Liver (tissue), 9 donors: ENCODE measurements around the gene CDH4. TPM values are rescaled to one million over a fixed set of nuclear protein-coding genes. Genes with fewer than 3 reads are reported as not detected.

Source experiments
- DNase-seq: peaks from one replicate; pipeline ENCODE4 v3.0.0-alpha.2; 2017; ENCODE audit warnings: low spot score
- H3K27ac ChIP-seq, 2 donors: one replicate each; pipeline ENCODE4 v1.7.0; 2013; ENCODE audit warnings: inconsistent platforms in 2 of 2, low read length in 2 of 2, control low read depth in 1 of 2, low read depth in 1 of 2, mild to moderate bottlenecking in 1 of 2
- H3K27me3 ChIP-seq, 4 donors: one replicate each; pipeline versions ENCODE4 v1.6.1 to v1.7.0; 2013; ENCODE audit warnings: low read length in 3 of 4, inconsistent platforms in 1 of 4, mild to moderate bottlenecking in 1 of 4, moderate library complexity in 1 of 4; ENCODE audit not compliant: control insufficient read depth in 4 of 4, insufficient read depth in 4 of 4
- H3K36me3 ChIP-seq, 4 donors: one replicate each; pipeline versions ENCODE4 v1.6.1 to v1.7.0; 2013; ENCODE audit warnings: low read length in 3 of 4, mild to moderate bottlenecking in 3 of 4, low read depth in 1 of 4, moderate library complexity in 1 of 4; ENCODE audit not compliant: control insufficient read depth in 4 of 4, insufficient read depth in 3 of 4
- H3K4me1 ChIP-seq, 4 donors: one replicate each; pipeline versions ENCODE4 v1.6.1 to v1.7.0; 2013; ENCODE audit warnings: low read length in 3 of 4, mild to moderate bottlenecking in 3 of 4, moderate library complexity in 1 of 4; ENCODE audit not compliant: control insufficient read depth in 4 of 4, insufficient read depth in 4 of 4
- H3K4me3 ChIP-seq, 3 donors: one replicate each; pipeline versions ENCODE4 v1.6.1 to v1.7.0; 2013; ENCODE audit warnings: low read length in 3 of 3, control low read depth in 1 of 3, low read depth in 1 of 3, mild to moderate bottlenecking in 1 of 3
- H3K9ac ChIP-seq, 2 donors: one replicate each; pipeline ENCODE4 v1.7.0; 2013; ENCODE audit warnings: low read length in 2 of 2, mild to moderate bottlenecking in 2 of 2, moderate library complexity in 2 of 2, control low read depth in 1 of 2, low read depth in 1 of 2
- H3K9me3 ChIP-seq, 4 donors: one replicate each; pipeline versions ENCODE4 v1.6.1 to v1.7.0; 2013; ENCODE audit warnings: low read length in 3 of 4; ENCODE audit not compliant: control insufficient read depth in 4 of 4
- ATF3 ChIP-seq: IDR thresholded peaks from 2 replicates; pipeline ENCODE4 v1.6.1; 2016; ENCODE audit warnings: antibody characterized with exemption
- CTCF ChIP-seq: fragments of 150-350 bp; IDR thresholded peaks from 2 replicates; pipeline ENCODE4 v1.5.1; 2017; ENCODE audit warnings: improper control_type of control experiment, low read depth, low read length; ENCODE audit not compliant: missing input control
- EGR1 ChIP-seq, 2 donors: IDR thresholded peaks; 2 replicates each; pipeline ENCODE4 v1.6.1; 2016 to 2018; ENCODE audit warnings: antibody characterized with exemption in 2 of 2, low read depth in 2 of 2
- FOXA2 ChIP-seq: IDR thresholded peaks from 2 replicates; pipeline ENCODE4 v1.6.1; 2016; ENCODE audit warnings: antibody characterized with exemption
- GABPA ChIP-seq, 2 donors: IDR thresholded peaks in 1 of 2; conservative IDR thresholded peaks in 1 of 2; 2 replicates each; pipeline ENCODE4 v1.6.1; 2016; ENCODE audit warnings: antibody characterized with exemption in 2 of 2, mild to moderate bottlenecking in 1 of 2, moderate library complexity in 1 of 2
- HNF4A ChIP-seq, 2 donors: conservative IDR thresholded peaks; 2 replicates each; pipeline ENCODE4 v1.6.1; 2016; ENCODE audit warnings: antibody characterized with exemption in 2 of 2, mild to moderate bottlenecking in 2 of 2
- HNF4G ChIP-seq: IDR thresholded peaks from 2 replicates; pipeline ENCODE4 v1.6.1; 2016; ENCODE audit warnings: antibody characterized with exemption
- JUND ChIP-seq, 2 donors: IDR thresholded peaks; 2 replicates each; pipeline ENCODE4 v1.6.1; 2016; ENCODE audit warnings: antibody characterized with exemption in 2 of 2
- NR2F2 ChIP-seq: IDR thresholded peaks from 2 replicates; pipeline ENCODE4 v1.6.1; 2016; ENCODE audit warnings: antibody characterized with exemption
- RAD21 ChIP-seq, 2 donors: IDR thresholded peaks; 2 replicates each; pipeline ENCODE4 v1.6.1; 2016; ENCODE audit warnings: antibody characterized with exemption in 2 of 2, mild to moderate bottlenecking in 2 of 2
- REST ChIP-seq: IDR thresholded peaks from 2 replicates; pipeline ENCODE4 v1.6.1; 2016; ENCODE audit warnings: antibody characterized with exemption, mild to moderate bottlenecking
- RXRA ChIP-seq, 2 donors: IDR thresholded peaks; 2 replicates each; pipeline ENCODE4 v1.6.1; 2017 to 2018; ENCODE audit warnings: antibody characterized with exemption in 2 of 2, mild to moderate bottlenecking in 1 of 2
- SP1 ChIP-seq: IDR thresholded peaks from 2 replicates; pipeline ENCODE4 v1.6.1; 2018; ENCODE audit warnings: antibody characterized with exemption, mild to moderate bottlenecking
- TAF1 ChIP-seq: conservative IDR thresholded peaks from 2 replicates; pipeline ENCODE4 v1.6.1; 2016; ENCODE audit warnings: antibody characterized with exemption, mild to moderate bottlenecking
- YY1 ChIP-seq: IDR thresholded peaks from 2 replicates; pipeline ENCODE4 v1.6.1; 2016; ENCODE audit warnings: antibody characterized with exemption, mild to moderate bottlenecking
- whole genome bisulfite sequencing: extraction: QIAGEN DNeasy Blood & Tissue Kit; methylation state at CpG from one replicate; pipeline ENCODE4 v1.1.7; 2013; 5-methylcytosine and 5-hydroxymethylcytosine counted together
- polyA plus RNA-seq, 2 donors: library from polyadenylated mRNA; stranded (reverse) in 1 of 2; unstranded in 1 of 2; fragments of 200-250 nt in 1 of 2; fragments of >200 nt in 1 of 2; fragmentation: Nextera tagmentation in 1 of 2; extraction: Ambion mirVana in 1 of 2; gene quantifications; one replicate each; pipeline versions ENCODE4 v1.2.1 to v1.2.3, GENCODE V29; 2013 to 2015
- total RNA-seq, 2 donors: library from RNA; depleted of rRNA; stranded (reverse); fragments of >200 nt; gene quantifications; one replicate each; pipeline ENCODE4 v1.2.3, GENCODE V29; 2014
- donor health status: healthy.
- donor health status: healthy.
- donor health status: healthy.
- donor health status: healthy.
- donor health status: healthy.

CDH4 gene
- total and polyA plus RNA-seq, 4 donors = 0.03 to 0.25 (median 0.19) TPM; not detected in 1

- TF ChIP-seq CTCF (no peak), NR2F2 (no peak), FOXA2 (no peak)
Observed at GRCh38 chr20:61802721-61803311, 550.8 kb downstream of the CDH4 start (continued).

GRCh38 chr20:61803416-61803914 is 551.4 kb downstream of the CDH4 start:
- H3K4me1 ChIP-seq = no peaks in the 10 kb centered on the region
- H3K4me3 ChIP-seq = no peak overlapping the region
- H3K9ac ChIP-seq = no peak overlapping the region
- H3K27ac ChIP-seq = no peak overlapping the region
- 31% methylated on average over 19 of the region's 19 CpGs for WGBS
- no peaks in the 10 kb centered on the region for H3K9me3 ChIP-seq
- peaks cover 0 to 4% (median 3%) of the 10 kb centered on the region in 4 donors for H3K27me3 ChIP-seq
- DNase-seq = no peak
- no peaks in the 10 kb centered on the region for H3K36me3 ChIP-seq
- TF ChIP-seq FOXA2 = no peak
- no peak for TF ChIP-seq TAF1
- no peak for TF ChIP-seq GABPA (IDR thresholded peaks at IDR 0.05 in 1 of 2, conservative IDR thresholded peaks at IDR 0.05 in 1 of 2)
- no peak for TF ChIP-seq REST
- TF ChIP-seq RXRA (IDR thresholded peaks at IDR 0.05) = no peak
- TF ChIP-seq HNF4A (conservative IDR thresholded peaks at IDR 0.05) = no peak

GRCh38 chr20:61803915-61804751 is 552.1 kb downstream of the CDH4 start:
- Histone ChIP-seq H3K9ac (no peak overlapping the region), H3K4me1 (no peaks in the 10 kb centered on the region), H3K36me3 (no peaks in the 10 kb centered on the region), H3K4me3 (no peak overlapping the region), H3K9me3 (no peaks in the 10 kb centered on the region), H3K27ac (no peak overlapping the region), H3K27me3 (peaks cover 0 to 4% (median 3%) of the 10 kb centered on the region in 4 donors)
- TF ChIP-seq SP1 = no peak
- no peak for TF ChIP-seq FOXA2
- TF ChIP-seq EGR1 (IDR thresholded peaks at IDR 0.05; ENCODE audit: low read depth in 2 of 2) = no peak
- TF ChIP-seq HNF4G = no peak
- TF ChIP-seq ATF3 = no peak
- TF ChIP-seq YY1 = no peak
- TF ChIP-seq JUND (IDR thresholded peaks at IDR 0.05) = no peak
- no peak for TF ChIP-seq RAD21 (IDR thresholded peaks at IDR 0.05)
- TF ChIP-seq RXRA (IDR thresholded peaks at IDR 0.05) = no peak
- DNase-seq = no peak
- WGBS = 44% methylated on average over 27 of the region's 27 CpGs
